DMS53 treated with DMSO at 0.1 percent for 48 hours (cell line): ENCODE data around the gene SRI.

ENCODE experiments used
- DNase-seq: peaks from one replicate; lab custom pipeline; 2025; ENCODE audit not compliant: unreplicated experiment; lab: John Stamatoyannopoulos, UW

SRI gene

DNA sequence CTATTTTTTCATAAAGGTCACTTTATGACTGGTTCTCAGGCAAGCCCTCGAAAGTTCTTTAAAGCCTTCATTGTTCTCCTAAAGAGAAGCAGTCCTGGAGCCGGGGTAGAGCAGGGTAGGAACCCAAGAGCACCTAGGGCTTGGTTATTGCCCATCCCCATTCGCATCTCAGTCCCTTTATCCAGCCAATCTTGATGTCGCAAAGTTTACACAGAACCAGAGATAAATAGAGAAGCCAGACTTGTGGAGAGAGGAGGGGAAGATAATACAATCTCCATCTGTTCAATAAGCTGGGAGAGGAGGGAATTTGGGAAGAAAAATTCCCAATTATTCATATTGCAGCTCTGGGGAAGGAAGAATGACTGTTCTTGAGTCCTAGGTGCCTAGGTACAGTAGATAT is 6.4 kb upstream of the SRI start:
- DNase-seq: no peak

DNA sequence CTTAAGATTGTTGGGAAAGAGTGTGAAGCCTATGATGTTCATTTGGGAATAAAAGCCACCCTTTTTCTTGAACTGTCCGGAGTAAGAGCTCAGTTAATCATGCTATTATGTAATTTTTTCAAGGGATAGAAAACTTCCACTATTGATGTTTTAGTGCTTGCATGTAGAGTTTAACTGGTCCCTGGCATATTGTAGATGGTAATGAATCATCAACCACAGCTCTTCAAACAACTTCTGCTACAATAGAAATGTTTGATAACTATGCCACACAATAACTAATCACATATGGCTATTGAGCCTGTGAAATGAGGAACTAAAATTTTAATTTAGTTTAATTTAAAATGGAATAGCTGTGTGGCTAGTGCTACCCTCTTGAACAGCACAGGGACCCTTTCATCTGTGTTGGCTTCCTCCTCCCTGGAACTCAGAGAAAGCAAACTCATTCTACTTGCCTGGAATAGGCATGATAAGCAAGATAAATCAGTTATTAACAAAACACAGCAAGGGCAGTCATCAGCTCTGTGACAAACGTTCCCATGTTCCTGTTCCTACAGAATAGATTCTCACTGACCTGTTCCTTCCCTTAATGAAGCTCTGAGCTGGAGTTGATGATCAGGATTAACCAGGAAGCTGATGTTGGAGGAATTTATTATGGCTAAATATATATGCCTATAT is 4.9 kb upstream of the SRI start:
- peak; percentile 42 for DNase-seq

DNA sequence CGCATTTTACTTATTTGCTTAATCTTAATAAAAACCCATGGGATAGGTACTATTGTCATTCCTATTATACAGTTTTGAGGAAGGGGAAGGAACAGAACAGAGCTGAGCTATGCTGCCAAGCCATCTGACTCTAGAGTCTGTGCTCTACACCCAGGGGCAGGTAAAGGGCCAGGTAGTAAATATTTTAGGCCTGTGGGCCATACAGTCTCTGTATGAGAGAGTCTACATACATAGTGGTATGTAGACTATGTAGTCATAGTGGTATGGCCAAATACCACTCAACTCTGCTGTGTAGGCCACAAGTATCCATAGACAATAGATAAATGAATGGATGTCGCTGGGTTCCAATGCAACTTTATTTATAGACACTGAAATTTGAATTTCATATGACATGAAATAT is 3.4 kb upstream of the SRI start:
- DNase-seq: no peak

DNA sequence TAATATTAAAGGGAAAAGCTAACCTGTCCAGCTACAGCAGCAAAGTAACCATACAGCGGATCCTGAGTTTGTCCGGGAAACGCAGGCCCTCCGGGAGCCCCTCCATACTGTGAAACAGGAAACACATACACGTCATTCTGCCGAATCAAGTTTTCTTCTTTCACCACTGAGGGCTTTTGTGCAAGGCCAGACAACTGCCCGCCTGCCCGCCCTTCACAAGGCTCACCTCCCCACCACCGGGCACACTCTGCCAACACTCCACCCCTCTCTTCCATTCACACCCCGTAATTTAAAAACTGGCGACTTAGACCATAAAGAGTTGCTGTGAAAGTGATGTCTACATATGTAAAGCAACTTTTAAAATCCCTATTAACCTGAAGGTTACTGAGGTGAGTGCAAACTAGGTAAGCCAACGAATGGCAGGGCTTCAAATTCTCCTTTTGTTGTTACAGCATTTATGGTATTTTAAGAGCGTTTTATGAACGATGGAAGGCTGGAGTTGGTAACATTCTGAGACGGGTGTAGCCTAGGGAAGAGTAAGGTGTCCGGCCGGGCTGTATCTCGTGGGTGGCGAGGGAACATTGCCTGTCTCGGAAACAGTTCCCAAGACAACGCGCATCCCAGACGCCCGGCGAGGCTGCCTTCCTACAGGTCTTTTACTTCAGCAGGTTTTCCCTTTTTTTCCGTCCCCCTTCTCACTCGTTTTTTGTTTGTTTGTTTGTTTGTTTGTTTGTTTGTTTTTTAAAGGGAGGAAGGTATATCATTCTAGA is 817 bp downstream of the SRI start:
- DNase-seq: no peak

DNA sequence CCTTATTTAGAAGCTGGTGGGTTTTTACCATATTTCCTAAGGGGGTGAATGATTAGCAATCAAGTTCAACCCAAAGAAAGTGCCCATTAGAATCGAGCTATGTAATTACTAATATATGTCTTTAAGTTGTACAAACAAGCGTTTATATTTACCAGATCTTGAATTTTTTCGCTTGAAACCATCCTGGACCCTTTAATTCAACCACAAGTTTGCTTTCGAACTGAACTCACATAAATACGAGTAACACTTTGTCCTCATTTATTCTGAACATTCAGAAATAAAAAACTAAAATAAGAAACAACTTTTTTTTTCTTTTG is 1.5 kb downstream of the SRI start:
- no peak for DNase-seq

DNA sequence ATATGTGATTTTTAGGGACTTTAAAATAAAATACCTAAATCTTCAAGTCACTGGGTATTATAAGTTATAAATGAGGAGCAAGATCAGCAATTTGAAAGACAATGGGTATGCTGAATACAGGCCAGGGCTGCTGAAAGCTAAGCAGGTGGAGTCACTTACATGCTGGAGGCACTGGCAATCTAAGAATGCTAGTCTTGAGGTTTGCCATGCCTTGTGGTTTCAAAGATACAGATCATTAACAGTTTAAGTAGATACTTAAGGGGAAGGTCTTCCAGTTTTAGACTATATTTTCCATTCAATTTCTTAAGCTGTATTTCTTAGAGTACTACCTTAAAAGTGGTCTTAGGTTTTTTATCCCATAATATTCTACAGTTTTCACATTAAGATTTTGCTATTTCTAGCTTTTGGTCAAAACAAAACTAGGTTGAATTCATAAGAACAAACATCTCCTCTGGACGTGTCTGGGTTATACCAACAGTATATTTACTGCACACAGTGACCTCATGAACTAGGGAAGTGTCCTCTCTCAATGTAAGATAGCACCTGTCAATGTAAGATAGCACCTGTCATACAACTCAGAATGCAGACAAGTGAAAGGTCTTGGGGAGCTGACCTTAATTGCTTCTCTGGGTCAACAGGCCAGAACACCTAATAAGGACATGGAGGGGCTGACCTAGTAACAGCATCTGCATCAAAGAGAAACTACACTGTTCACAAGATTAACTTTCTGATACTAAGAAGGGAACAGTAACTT is 2.0 kb downstream of the SRI start:
- DNase-seq: peak; percentile 38

DNA sequence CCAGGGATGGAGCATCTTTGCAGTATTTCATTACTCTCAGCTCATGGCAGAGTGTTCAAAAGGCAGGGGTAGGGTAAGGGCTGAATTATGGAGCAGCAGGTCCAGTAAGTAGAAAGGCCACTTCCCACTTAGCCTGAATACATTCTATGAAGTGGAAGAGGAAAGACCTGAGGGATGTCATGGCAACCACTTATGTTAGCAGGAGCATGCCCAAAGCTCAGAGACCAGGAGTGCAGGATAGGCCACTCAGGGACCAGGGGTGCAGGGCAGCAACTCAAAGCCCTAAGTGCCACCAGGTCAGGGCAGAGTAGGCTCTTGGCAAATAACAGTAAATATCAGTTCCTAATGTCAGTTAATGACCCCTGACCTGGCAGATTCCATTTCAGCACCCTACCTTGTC is 3.6 kb downstream of the SRI start:
- DNase-seq: peak; percentile 40

DNA sequence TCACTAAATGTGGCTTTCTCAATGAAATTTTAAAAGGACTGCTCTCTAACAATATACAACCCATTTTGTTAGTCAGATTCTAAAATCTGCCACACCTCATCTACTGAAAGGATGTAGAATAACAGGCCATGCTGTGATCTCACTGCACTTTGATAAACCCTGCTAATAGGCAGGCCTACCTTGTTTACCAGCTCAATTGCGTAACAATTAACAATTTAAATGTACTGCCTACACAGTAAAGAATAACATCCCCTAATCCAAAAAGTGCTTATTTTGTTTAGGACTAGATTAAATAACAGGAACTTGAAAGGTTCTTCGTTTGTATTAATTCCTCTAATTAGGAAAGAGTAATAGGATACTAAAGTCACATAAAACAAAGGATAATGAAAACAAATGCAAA is 4.5 kb downstream of the SRI start:
- DNase-seq: no peak

DNA sequence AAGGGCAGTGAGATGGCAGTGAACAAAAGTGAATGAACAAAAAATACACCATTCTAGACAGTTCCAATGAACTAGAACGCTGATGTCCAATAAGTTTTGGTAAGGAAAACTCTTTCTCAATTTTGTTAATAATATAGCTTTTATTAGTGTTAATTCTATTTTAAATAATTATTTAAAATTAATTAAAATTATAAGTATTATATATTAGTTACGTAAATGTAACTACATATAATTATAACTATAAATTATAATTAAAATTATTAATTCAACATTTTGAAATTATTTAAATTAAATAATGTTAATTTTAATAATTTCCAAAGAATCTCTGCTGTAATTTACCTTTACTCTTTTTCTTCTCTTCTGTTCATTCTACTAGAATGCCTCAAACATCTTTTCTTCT is 5.4 kb downstream of the SRI start:
- no peak for DNase-seq

DNA sequence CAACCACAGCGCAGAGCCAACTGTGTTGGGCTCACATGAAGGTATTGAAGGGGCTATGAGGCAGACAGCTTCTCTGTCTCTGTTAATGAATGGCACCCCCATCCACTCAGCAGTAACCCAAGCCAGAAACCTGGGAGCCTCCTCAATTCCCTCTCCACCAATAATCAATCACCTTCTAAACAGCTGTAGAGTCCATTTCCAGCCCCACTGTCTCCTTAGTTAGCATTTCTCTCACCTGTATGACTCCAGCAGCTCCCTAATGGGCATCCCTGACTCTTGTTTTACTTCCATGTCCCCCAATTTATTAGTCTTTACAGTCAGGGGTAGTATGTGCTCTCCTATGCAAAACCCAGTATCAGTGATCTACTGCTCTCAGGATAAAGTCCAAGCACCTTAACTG is 6.9 kb downstream of the SRI start:
- DNase-seq: no peak

DNA sequence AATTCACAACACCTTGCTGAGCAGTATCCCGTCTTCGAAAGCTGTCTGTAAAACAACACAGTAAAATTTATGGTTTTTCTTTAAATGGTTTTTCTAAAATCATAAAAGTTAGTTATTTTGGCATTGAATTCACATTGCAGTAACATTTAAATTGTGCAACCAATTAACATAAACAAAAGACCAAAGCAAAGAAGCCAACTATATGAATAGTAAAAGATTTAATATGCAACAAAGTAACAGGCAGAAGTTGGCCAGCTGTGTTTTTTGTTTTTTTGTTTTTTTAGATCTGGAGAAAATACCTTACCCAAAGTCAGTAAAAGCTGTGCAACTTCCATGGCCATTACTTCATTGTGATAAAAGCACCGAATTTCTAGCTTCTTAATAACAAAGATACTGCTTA is 11.3 kb downstream of the SRI start:
- no peak for DNase-seq

DNA sequence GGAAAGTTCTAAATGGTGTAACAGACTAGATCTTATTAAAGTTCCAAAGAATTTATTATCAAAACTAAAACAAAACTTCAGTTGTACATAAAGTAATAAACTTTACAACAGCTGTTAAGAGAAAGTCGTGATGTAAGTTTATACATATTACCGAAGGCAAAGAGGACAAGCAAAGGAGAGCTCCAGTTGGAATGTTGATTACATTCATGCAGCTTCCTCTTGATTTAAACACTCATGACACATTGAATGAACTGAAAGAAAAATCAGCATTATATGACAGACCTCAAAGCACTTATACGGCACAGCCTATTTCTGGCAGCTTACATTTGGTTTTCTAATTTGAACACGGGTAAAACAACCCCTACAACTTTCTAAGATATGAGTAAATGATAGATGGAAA is 13.6 kb downstream of the SRI start:
- no peak for DNase-seq

DNA sequence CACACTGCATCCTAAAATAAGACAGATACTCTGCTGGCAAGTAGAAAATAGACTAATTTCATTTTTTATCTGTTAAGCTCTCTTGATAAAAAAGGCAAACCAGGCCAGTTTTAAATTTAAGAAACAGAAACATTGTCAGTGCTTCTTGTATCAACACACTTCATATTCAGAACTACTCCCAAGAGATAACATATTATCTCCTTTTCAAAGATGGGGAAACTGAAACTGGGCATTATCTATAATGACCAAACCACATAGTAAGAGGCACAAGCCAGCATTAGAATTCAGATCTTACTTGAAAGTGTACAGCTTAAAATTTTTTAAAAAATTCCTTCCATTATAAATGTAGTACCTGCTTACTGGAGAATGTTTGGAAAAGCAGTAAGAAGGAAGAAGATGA is 14.7 kb downstream of the SRI start:
- no peak for DNase-seq

DNA sequence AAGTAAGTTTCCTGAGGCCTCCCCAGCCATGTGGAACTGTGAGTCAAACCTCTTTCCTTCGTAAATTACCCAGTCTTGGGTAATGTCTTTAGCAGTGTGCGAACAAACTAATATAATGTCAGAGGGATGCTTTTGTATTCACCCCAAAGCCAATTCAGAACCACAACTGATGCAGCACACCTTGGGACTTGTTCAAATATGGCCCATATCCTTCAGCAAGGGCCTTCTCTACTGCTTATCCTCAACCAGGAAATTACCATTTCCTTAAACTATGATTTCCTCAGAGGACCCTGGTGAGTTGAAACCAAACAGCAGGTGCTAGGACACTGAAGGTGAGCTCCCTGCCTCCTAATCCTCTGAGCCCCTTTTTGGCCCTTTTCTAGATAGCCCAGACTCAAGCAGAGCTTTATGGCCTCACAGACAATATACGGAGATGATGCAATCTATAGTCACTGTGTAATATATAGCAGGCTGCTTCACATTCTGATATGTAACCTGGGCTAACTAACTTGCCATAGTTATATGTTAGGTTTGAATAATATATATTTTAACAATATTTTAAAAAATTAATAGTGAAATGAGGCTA is 15.2 kb downstream of the SRI start:
- DNase-seq: no peak

DNA sequence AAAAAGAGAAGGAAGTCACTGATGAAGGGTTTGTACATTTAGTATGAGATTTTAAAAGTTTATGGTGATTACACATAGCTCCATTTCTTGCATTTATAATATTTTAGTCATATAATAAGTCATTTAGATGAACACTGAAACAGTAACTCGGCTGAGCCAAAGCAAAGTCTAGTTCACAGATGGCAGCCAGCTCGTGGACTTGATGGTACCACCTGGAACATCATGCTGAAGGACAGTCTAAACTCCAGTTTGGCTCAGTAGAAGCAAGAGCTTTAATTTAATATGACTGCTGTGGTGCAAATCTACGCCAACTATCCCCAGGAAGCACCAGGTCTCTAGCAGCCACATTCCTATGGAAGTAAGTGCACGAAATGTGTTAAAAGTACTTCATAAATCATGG is 16.4 kb downstream of the SRI start:
- no peak for DNase-seq

DNA sequence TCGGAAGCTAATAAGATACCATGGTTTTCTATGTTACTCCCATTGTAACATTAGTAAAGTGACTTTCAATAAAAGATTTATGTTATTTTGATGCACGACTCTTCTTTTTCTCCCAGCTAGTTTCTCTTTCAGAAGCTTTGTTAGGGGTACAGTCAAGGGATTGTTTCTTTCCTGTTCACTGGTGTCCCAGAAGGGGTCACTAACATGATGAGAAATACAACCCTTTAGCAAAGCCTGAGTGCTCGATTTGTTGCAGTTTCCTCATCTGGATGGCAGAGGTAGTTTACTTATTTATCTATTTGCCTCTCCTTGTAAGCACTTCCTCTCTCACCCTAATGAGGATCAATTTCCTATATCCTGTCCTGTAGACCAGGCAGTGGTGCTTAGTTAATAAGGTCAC is 17.0 kb downstream of the SRI start:
- no peak for DNase-seq

DNA sequence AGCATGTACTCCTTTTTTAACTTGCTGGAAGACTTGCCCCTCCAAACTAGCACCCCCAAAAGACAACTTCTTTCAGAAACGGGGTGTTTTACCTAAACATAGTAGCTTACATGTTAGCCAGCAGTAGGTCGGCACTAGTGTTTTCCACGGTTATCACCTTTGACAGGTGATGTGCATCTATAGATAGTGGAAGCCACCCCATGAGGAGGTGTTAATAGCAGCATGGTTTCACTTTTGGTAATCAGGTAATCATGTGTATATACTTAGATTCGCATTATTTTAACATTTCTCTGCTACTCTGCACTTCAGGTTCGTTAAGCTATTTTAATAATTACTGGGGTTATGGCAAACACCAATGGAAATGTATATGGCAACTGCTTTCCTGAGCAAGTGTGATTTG is 17.6 kb downstream of the SRI start:
- no peak for DNase-seq

DNA sequence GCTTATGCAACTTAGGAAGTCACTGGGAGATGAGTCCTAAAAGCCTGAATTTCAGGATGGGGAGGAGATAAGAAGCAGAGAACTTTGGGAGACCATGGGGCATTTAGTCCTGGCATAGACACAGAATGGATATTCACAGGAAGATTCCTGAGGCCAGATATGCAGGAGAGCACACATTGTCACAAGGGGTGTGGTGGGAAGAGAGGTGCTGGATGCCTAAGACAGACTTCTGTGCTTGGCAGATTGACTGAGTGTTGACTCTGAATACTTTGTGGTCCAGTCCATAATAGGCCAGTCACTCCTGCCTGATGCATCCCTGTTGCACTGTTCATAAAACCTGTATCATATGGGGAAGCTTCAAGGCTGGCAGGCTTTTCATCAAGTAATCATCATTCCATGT is 18.5 kb downstream of the SRI start:
- DNase-seq: peak; percentile 18

DNA sequence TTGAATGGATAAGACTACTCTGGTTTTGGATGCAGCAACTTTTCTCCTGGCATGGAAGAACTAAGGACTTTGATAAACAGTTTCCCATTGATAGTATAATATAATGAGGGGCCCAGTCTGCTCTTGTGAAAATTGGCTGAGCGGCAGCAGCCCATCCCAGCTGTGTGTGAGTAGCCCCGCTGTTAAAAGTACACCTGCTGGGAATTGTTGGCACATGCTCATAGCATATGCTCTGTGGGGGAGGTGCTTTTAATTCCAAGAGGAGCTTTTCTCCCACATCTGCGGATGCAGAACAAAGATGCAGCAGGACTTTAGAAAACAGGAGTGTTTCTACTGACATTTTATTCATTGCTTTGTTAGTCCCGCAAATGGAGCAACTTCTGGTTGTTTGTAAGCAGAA is 19.0 kb downstream of the SRI start:
- peak; percentile 28 for DNase-seq

DNA sequence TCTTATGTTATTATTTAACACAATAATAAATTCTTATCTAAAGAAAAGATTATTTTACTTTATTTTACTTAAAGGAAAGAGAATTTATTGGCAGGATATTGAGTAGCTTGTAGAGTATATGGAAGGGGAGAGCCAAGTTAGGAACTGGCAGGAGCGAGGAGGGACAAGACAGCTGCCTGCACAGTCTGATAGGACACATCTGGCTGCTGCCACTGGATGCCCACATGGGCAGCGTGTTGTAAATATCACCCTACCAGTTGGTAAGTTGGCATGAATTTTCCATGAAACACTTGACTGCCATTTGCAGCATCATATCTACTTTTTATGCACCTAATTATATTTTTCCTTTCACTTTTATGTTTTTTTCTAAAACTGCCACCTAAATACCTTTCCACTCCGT is 19.6 kb downstream of the SRI start:
- DNase-seq: no peak

DNA sequence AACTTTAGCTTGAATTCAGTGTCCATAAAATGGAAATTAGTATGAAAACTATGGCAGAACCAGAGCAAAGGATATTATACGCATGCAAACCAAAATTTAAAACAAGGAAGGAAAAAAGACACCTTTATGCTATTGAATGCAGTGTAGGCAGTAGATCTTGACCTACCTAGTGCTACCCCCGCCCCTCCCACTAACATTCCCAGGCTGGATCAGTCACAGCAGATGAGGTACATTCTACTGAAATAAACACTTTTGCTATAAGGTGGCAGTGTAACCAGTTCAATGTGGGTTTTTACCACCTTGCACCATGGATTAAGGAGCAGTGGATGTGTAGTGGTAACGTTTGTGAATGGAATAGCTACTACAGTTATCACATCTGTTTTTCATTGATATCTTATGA is 27.9 kb downstream of the SRI start:
- DNase-seq: no peak

DNA sequence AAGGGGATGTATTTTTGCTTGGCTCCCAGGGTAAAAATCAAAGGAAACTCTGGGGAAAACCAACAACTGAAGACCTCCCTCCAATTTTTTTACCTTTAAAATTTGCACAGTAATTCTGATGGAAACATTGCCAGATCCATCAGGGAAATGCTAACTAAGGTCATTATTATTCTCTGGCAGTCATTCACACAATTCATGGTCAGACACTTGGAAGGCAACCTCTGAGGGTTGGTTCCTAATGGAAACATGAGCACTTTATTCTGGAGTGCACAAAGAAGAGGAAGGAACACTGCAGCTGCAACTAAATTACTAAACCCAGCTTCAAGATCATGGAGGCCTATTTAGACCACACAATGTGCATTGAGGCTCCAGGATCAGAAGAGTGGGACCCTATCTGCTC is 34.2 kb downstream of the SRI start:
- no peak for DNase-seq
